Ectodermal cell (in vitro differentiated cells): ENCODE measurements around the gene MASP2. TPM values are rescaled to one million over a fixed set of nuclear protein-coding genes. Genes with fewer than 3 reads are reported as not detected.
"Not testable (repeated sequence)": the region's sequence is repeated elsewhere in the genome, so short reads cannot be mapped to it uniquely, and the experiment has no call there.

Source experiments
- H3K27ac ChIP-seq: 2 replicates; pipeline ENCODE4 v1.7.0; 2013; ENCODE audit warnings: mild to moderate bottlenecking, low read depth, low read length; ENCODE audit not compliant: insufficient read depth, poor library complexity, severe bottlenecking
- H3K27me3 ChIP-seq: 2 replicates; pipeline ENCODE4 v1.7.0; 2013; ENCODE audit warnings: mild to moderate bottlenecking, low read length; ENCODE audit not compliant: insufficient read depth, control insufficient read depth, poor library complexity, severe bottlenecking
- H3K36me3 ChIP-seq: one replicate; pipeline ENCODE4 v1.7.0; 2013; ENCODE audit warnings: low read length; ENCODE audit not compliant: control insufficient read depth, insufficient read depth
- H3K4me1 ChIP-seq: one replicate; pipeline ENCODE4 v1.7.0; 2013; ENCODE audit warnings: low read length; ENCODE audit not compliant: control insufficient read depth, insufficient read depth
- H3K4me3 ChIP-seq: 2 replicates; pipeline ENCODE4 v1.7.0; 2013; ENCODE audit warnings: low read depth, low read length, control low read depth; ENCODE audit not compliant: insufficient read depth
- H3K9me3 ChIP-seq: 2 replicates; pipeline ENCODE4 v1.7.0; 2013; ENCODE audit warnings: mild to moderate bottlenecking, low read length, moderate library complexity; ENCODE audit not compliant: control insufficient read depth
- WGBS, 2 experiments: methylation state at CpG; one replicate each; pipeline ENCODE4 v1.1.7; 2013; ENCODE audit warnings: missing lambda C conversion rate in 2 of 2; 5-methylcytosine and 5-hydroxymethylcytosine counted together
- polyA plus RNA-seq, 4 experiments: library from polyadenylated mRNA; stranded (reverse); fragments of 50-300 nt; gene quantifications; one replicate each; pipeline ENCODE4 v1.2.3, GENCODE V29; 2013

Gene MASP2
- polyA plus RNA-seq (2013, experiment 1 of 4): not detected
- polyA plus RNA-seq (2013, experiment 2 of 4): 0.14 TPM
- 0.11 TPM for polyA plus RNA-seq (2013, experiment 3 of 4)
- polyA plus RNA-seq (2013, experiment 4 of 4): 0.08 TPM

- Histone ChIP-seq H3K4me1 (no peaks in the 10 kb centered on the region), H3K4me3 (no peak within 1 kb of the TSS), H3K27me3 (no peaks in the 10 kb centered on the region), H3K36me3 (no peaks in the 10 kb centered on the region), H3K9me3 (no peaks in the 10 kb centered on the region), H3K27ac (no peak within 1 kb of the TSS)
- WGBS, 2 experiments: 96% methylated on average over 28 of the region's 28 CpGs
These were observed at the start of gene MASP2 for GRCh38 chr1:11046625-11047365. TSS of gene MASP2 (minus strand) at chr1:11047239. CDS start at chr1:11047207, 32 bp downstream.

- H3K27ac ChIP-seq, H3K27me3 ChIP-seq, H3K9me3 ChIP-seq, H3K4me3 ChIP-seq, H3K4me1 ChIP-seq: not testable (repeated sequence)
- H3K36me3 ChIP-seq: peaks cover 52% of the 10 kb centered on the region
- 94% methylated on average over 2 of the region's 3 CpGs; no CpG with 5 or more reads in 1 of the 2 experiments for WGBS, 2 experiments
These were observed 36.7 kb upstream of the MASP2 start for GRCh38 chr1:11083784-11084183.

- Histone ChIP-seq H3K9me3 (no peaks in the 10 kb centered on the region), H3K27ac (no peak overlapping the region), H3K36me3 (peaks cover 44% of the 10 kb centered on the region), H3K4me3 (no peak overlapping the region), H3K27me3 (no peaks in the 10 kb centered on the region), H3K4me1 (no peaks in the 10 kb centered on the region)
- WGBS, 2 experiments: 95 to 98% methylated on average over 12 of the region's 12 CpGs
These were observed 33.9 kb upstream of the MASP2 start for GRCh38 chr1:11080931-11081330.

- Histone ChIP-seq H3K27me3 (no peaks in the 10 kb centered on the region), H3K4me3 (no peak overlapping the region), H3K9me3 (no peaks in the 10 kb centered on the region), H3K27ac (no peak overlapping the region), H3K36me3 (peaks cover 50% of the 10 kb centered on the region), H3K4me1 (no peaks in the 10 kb centered on the region)
- WGBS, 2 experiments: 91 to 100% methylated on average over 2 of the region's 2 CpGs
These were observed 31.6 kb upstream of the MASP2 start for GRCh38 chr1:11078631-11079030.

- WGBS, 2 experiments: 95 to 98% methylated on average over 7 of the region's 7 CpGs
- H3K36me3 ChIP-seq: peaks cover 50% of the 10 kb centered on the region
- not testable (repeated sequence) for H3K4me1 ChIP-seq, H3K27ac ChIP-seq, H3K27me3 ChIP-seq, H3K4me3 ChIP-seq, H3K9me3 ChIP-seq
These were observed 26.4 kb upstream of the MASP2 start for GRCh38 chr1:11073398-11073797.

- no peak overlapping the region for H3K27ac ChIP-seq
- no peak overlapping the region for H3K4me3 ChIP-seq
- H3K27me3 ChIP-seq: no peaks in the 10 kb centered on the region
- no peaks in the 10 kb centered on the region for H3K4me1 ChIP-seq
- 79% methylated on average over 13 of the region's 13 CpGs for WGBS, 2 experiments
- no peaks in the 10 kb centered on the region for H3K9me3 ChIP-seq
- peaks cover 55% of the 10 kb centered on the region for H3K36me3 ChIP-seq
These were observed 25.3 kb upstream of the MASP2 start for GRCh38 chr1:11072216-11072917.

GRCh38 chr1:11071463-11072215 is 24.6 kb upstream of the MASP2 start:
- 91% methylated on average over 15 of the region's 15 CpGs for WGBS, 2 experiments
- Histone ChIP-seq H3K27me3 (no peaks in the 10 kb centered on the region), H3K36me3 (peaks cover 53% of the 10 kb centered on the region)

GRCh38 chr1:11070876-11071275 is 23.8 kb upstream of the MASP2 start:
- WGBS, 2 experiments: 94 to 95% methylated on average over 11 of the region's 11 CpGs
- H3K36me3 ChIP-seq: peaks cover 56% of the 10 kb centered on the region
- H3K27me3 ChIP-seq: no peaks in the 10 kb centered on the region
- no peak overlapping the region for H3K27ac ChIP-seq
- H3K4me3 ChIP-seq: no peak overlapping the region
- H3K4me1 ChIP-seq: no peaks in the 10 kb centered on the region
- no peaks in the 10 kb centered on the region for H3K9me3 ChIP-seq

More at GRCh38 chr1:11071463-11072215, 24.6 kb upstream of the MASP2 start:
- Histone ChIP-seq H3K4me1 (no peaks in the 10 kb centered on the region), H3K4me3 (no peak overlapping the region), H3K9me3 (no peaks in the 10 kb centered on the region), H3K27ac (no peak overlapping the region)

GRCh38 chr1:11068600-11069473 is 21.8 kb upstream of the MASP2 start:
- no peak overlapping the region for H3K27ac ChIP-seq
- H3K4me1 ChIP-seq: no peaks in the 10 kb centered on the region
- no peaks in the 10 kb centered on the region for H3K27me3 ChIP-seq
- H3K36me3 ChIP-seq: peaks cover 61% of the 10 kb centered on the region
- WGBS, 2 experiments: 96 to 97% methylated on average over 17 of the region's 17 CpGs
- no peak overlapping the region for H3K4me3 ChIP-seq
- no peaks in the 10 kb centered on the region for H3K9me3 ChIP-seq
